Adrenal gland (tissue), 5 donors: ENCODE results near the gene SLC6A8.

ENCODE experiments used
- POLR2A ChIP-seq, 2 donors: fragments of 450-650 bp; IDR thresholded peaks; one replicate each; pipeline ENCODE4 v1.6.1; 2017; ENCODE audit warnings: antibody characterized with exemption in 2 of 2, mild to moderate bottlenecking in 2 of 2, moderate library complexity in 1 of 2
- TF ChIP-seq, protein P1 (sequence below), 6 experiments: fragments of 450-650 bp in 4 of 6; fragments of 200-600 bp in 2 of 6; sonication (generic) in 1 of 6; IDR thresholded peaks; 1 replicate in 5 of 6; 2 replicates in 1 of 6; pipeline versions ENCODE4 v1.5.1 to v1.8.0; 2016 to 2021; ENCODE audit warnings: antibody characterized with exemption in 6 of 6, mild to moderate bottlenecking in 2 of 6, moderate library complexity in 1 of 6
- donor health status: DM: no; HTN: no; CAD: no.

DNA sequence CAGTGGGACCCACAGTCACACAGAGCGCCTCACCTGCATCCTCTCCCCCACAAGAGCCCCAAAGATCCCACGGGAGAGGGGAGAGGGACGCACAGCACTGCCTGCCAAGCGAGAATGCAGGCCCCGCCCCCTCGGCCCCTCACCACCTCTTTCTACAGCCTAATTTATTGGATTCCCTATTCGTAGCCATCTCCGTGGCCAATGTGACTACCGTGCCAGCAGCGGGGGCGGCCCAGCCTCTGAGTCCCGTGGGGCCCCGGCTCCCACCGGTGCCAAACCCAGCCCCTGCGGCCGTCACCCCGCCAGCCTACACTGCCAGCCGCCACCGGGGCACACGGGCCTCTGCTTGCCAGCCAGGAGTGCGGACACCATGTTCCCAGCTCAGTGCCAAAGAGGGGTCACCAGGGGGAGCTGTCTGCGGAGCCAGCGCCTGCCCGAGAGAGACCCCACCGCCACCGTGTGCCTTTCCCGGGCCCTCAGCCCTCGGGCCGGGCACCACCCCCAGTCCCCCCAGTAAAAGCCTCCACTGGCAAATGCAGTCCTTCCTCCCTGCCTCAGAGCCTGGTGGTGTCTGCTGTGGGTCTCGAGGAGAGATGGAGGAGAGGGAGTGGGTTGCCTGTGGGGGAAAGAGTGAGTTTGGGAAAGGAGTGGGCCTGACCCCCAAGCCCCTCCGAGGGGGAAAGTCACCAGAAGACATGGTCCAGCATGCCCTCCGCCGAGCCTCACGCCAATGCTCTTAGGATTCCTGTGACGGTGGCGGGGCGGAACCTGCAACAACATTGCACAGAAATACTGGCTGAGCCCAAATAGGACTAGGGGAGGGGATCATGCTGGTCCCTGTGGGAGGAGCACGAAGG is 56.7 kb downstream of the SLC6A8 start:
- TF ChIP-seq, protein P1, sequence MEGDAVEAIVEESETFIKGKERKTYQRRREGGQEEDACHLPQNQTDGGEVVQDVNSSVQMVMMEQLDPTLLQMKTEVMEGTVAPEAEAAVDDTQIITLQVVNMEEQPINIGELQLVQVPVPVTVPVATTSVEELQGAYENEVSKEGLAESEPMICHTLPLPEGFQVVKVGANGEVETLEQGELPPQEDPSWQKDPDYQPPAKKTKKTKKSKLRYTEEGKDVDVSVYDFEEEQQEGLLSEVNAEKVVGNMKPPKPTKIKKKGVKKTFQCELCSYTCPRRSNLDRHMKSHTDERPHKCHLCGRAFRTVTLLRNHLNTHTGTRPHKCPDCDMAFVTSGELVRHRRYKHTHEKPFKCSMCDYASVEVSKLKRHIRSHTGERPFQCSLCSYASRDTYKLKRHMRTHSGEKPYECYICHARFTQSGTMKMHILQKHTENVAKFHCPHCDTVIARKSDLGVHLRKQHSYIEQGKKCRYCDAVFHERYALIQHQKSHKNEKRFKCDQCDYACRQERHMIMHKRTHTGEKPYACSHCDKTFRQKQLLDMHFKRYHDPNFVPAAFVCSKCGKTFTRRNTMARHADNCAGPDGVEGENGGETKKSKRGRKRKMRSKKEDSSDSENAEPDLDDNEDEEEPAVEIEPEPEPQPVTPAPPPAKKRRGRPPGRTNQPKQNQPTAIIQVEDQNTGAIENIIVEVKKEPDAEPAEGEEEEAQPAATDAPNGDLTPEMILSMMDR (IDR thresholded peaks at IDR 0.05) = no peak
- no peak for TF ChIP-seq POLR2A (IDR thresholded peaks at IDR 0.05)
